Measurements from ENCODE around the gene TUFM.

The TUFM gene

GRCh38 chr16:28865001-28865688 is 19.0 kb upstream of the TUFM start:
- DNase-seq (ENCODE audit: low read depth) = no peak
- no peak for TF ChIP-seq CTCF (IDR thresholded peaks at IDR 0.05; ENCODE audit: low read length, missing control alignments)
- H3K4me3 ChIP-seq (replicated peaks; ENCODE audit: low read depth, low read length) = peak overlapping the region; percentile 96

- no peak for TF ChIP-seq CTCF (IDR thresholded peaks at IDR 0.05; ENCODE audit: low read length, missing control alignments)
- DNase-seq (ENCODE audit: low read depth) = peak; percentile 50
- H3K4me3 ChIP-seq (replicated peaks; ENCODE audit: low read depth, low read length) = peak overlapping the region; percentile 96
Observed at GRCh38 chr16:28863929-28864793, 18.0 kb upstream of the TUFM start.

GRCh38 chr16:28859326-28859725 is 13.2 kb upstream of the TUFM start:
- no peak for TF ChIP-seq CTCF (IDR thresholded peaks at IDR 0.05; ENCODE audit: low read length, missing control alignments)
- no peak for DNase-seq (ENCODE audit: low read depth)
- no peak overlapping the region for H3K4me3 ChIP-seq (replicated peaks; ENCODE audit: low read depth, low read length)

GRCh38 chr16:28858421-28858820 is 12.3 kb upstream of the TUFM start:
- no peak for TF ChIP-seq CTCF (IDR thresholded peaks at IDR 0.05; ENCODE audit: low read length, missing control alignments)
- no peak overlapping the region for H3K4me3 ChIP-seq (replicated peaks; ENCODE audit: low read depth, low read length)
- peak; percentile 21 for DNase-seq (ENCODE audit: low read depth)

GRCh38 chr16:28846933-28847273 is 755 bp upstream of the TUFM start:
- TF ChIP-seq CTCF (IDR thresholded peaks at IDR 0.05; ENCODE audit: low read length, missing control alignments) = no peak
- DNase-seq (ENCODE audit: low read depth) = no peak
- peak overlapping the region; percentile 98 for H3K4me3 ChIP-seq (replicated peaks; ENCODE audit: low read depth, low read length)

- peak overlapping the region; percentile 98 for H3K4me3 ChIP-seq (replicated peaks; ENCODE audit: low read depth, low read length)
- TF ChIP-seq CTCF (IDR thresholded peaks at IDR 0.05; ENCODE audit: low read length, missing control alignments) = no peak
- DNase-seq (ENCODE audit: low read depth) = no peak
Observed at GRCh38 chr16:28845761-28846079, 428 bp downstream of the TUFM start.

Measured in fibroblast of pulmonary artery (primary cell).